Measurements from ENCODE around the gene FKBP7.

GRCh38 chr2:178479275-178479616, 846 bp upstream of the FKBP7 start:
- TF ChIP-seq EZH2phosphoT487 (IDR thresholded peaks at IDR 0.05; ENCODE audit: insufficient read depth, low read depth) = no peak
- TF ChIP-seq EZH2 (IDR thresholded peaks at IDR 0.05; ENCODE audit: insufficient read depth, poor library complexity, severe bottlenecking) = no peak

Data from GM23248 (cell line).